K562 (cell line): Measurements from ENCODE around the gene VPS45. TPM values are rescaled to one million over a fixed set of nuclear protein-coding genes. Genes with fewer than 3 reads are reported as not detected.

Experiments used
- CBFB ChIP-seq: sonication (generic); formaldehyde crosslinking; IDR thresholded peaks from 2 replicates; pipeline ENCODE4 v1.4.0; 2020; ENCODE audit warnings: mild to moderate bottlenecking, missing genetic modification reagents
- CSDE1 ChIP-seq, 2 experiments: fragments of 450-650 bp; IDR thresholded peaks; 2 replicates each; pipeline ENCODE4 v1.6.1; 2016; ENCODE audit warnings: mild to moderate bottlenecking in 1 of 2
- EGR1 ChIP-seq: fragments of 450-650 bp; conservative IDR thresholded peaks from 2 replicates; pipeline ENCODE4 v1.6.1; 2017; ENCODE audit warnings: mild to moderate bottlenecking
- HOXB6 ChIP-seq: fragments of 250-450 bp; sonication (Bioruptor Pico); IDR thresholded peaks from 2 replicates; pipeline ENCODE4 v1.5.1; 2022; ENCODE audit warnings: mild to moderate bottlenecking, borderline replicate concordance
- NFE2L1 ChIP-seq: fragments of 450-650 bp; IDR thresholded peaks from 2 replicates; pipeline ENCODE4 v1.6.1; 2016; ENCODE audit warnings: missing genetic modification characterization, low read depth, mild to moderate bottlenecking, missing compliant biosample characterization, moderate library complexity, borderline replicate concordance
- PCBP1 ChIP-seq: fragments of 200-400 bp; formaldehyde crosslinking; IDR thresholded peaks from 2 replicates; pipeline ENCODE4 v1.6.1; 2018; ENCODE audit warnings: mild to moderate bottlenecking, low read depth, low read length; ENCODE audit not compliant: poor library complexity, severe bottlenecking
- RBM25 ChIP-seq: fragments of 200-400 bp; formaldehyde crosslinking; IDR thresholded peaks from 2 replicates; pipeline ENCODE4 v1.6.1; 2018; ENCODE audit warnings: low read length, low read depth, moderate library complexity; ENCODE audit not compliant: severe bottlenecking
- TEAD2 ChIP-seq: fragments of 450-650 bp; IDR thresholded peaks from 2 replicates; pipeline ENCODE4 v1.6.1; 2016; ENCODE audit warnings: missing genetic modification characterization, control low read depth, missing compliant biosample characterization
- ZNF239 ChIP-seq: fragments of 250-450 bp; sonication (Bioruptor Pico); IDR thresholded peaks from 2 replicates; pipeline ENCODE4 v1.4.0; 2020; ENCODE audit warnings: mild to moderate bottlenecking
- ZNF253 ChIP-seq: fragments of 250-450 bp; sonication (Bioruptor Pico); conservative IDR thresholded peaks from 2 replicates; pipeline ENCODE4 v1.6.1; 2021; ENCODE audit warnings: mild to moderate bottlenecking
- polyA plus RNA-seq, 8 experiments: library from polyadenylated mRNA; depleted of rRNA in 4 of 8; stranded (reverse) in 5 of 8; unstranded in 3 of 8; fragments of >200 nt; fragmentation: Nextera tagmentation in 2 of 8; fragmentation: Illumina TruSeq in 1 of 8; extraction: Ambion mirVana in 2 of 8; extraction: Trizol in 1 of 8; gene quantifications; 2 replicates each; pipeline versions ENCODE4 v1.2.1 to v1.2.3, GENCODE V29; 2011 to 2014; ENCODE audit warnings: inconsistent platforms in 1 of 8, missing spikeins in 1 of 8
- total RNA-seq, 7 experiments: library from RNA; depleted of rRNA in 6 of 7; stranded (reverse); fragments of >200 nt in 6 of 7; fragmentation: Illumina TruSeq in 2 of 7; extraction: Trizol in 2 of 7; gene quantifications; 2 replicates each; pipeline versions ENCODE4 v1.2.1 to v1.2.3, GENCODE V29; 2011 to 2021; ENCODE audit warnings: low replicate concordance in 1 of 7
- TF ChIP-seq, protein P1 (sequence below): fragments of 450-650 bp; IDR thresholded peaks from 2 replicates; pipeline ENCODE4 v1.6.1; 2018; ENCODE audit not compliant: partially characterized antibody

VPS45 gene
- total and polyA plus RNA-seq, 9 of the 15 experiments (the other 6 are each of a cell fraction or from before 2014, with no cell fraction given): 17.9 to 48.2 (median 34.4) TPM

DNA sequence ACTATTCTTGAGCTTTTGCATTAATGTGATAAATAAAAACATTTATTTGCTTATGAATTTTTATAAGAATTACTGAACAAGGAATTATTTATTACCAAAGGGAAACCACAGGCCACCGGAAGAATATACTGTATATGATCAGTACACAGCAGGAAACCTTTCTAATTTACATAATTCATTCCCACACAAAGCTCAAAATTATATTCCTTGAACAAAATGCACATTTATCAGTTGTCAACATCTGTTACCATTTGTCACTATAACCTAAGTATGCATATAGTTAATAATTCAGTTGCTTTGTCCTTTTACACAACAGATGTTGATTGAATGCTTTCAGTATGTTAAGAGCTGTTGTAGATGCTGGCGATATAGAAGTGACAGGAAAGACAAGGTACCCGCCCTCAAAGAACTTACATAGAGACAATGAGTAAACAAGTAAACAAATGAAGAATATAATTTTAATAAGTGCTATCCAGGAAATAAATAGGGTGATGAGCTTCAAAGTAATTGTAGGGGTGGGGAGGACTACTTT is 27.2 kb downstream of the VPS45 start (continued):
- TF ChIP-seq, protein P1, sequence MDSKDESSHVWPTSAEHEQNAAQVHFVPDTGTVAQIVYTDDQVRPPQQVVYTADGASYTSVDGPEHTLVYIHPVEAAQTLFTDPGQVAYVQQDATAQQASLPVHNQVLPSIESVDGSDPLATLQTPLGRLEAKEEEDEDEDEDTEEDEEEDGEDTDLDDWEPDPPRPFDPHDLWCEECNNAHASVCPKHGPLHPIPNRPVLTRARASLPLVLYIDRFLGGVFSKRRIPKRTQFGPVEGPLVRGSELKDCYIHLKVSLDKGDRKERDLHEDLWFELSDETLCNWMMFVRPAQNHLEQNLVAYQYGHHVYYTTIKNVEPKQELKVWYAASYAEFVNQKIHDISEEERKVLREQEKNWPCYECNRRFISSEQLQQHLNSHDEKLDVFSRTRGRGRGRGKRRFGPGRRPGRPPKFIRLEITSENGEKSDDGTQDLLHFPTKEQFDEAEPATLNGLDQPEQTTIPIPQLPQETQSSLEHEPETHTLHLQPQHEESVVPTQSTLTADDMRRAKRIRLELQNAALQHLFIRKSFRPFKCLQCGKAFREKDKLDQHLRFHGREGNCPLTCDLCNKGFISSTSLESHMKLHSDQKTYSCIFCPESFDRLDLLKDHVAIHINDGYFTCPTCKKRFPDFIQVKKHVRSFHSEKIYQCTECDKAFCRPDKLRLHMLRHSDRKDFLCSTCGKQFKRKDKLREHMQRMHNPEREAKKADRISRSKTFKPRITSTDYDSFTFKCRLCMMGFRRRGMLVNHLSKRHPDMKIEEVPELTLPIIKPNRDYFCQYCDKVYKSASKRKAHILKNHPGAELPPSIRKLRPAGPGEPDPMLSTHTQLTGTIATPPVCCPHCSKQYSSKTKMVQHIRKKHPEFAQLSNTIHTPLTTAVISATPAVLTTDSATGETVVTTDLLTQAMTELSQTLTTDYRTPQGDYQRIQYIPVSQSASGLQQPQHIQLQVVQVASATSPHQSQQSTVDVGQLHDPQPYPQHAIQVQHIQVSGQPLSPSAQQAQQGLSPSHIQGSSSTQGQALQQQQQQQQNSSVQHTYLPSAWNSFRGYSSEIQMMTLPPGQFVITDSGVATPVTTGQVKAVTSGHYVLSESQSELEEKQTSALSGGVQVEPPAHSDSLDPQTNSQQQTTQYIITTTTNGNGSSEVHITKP: no peak
- TF ChIP-seq RBM25: no peak
- no peak for TF ChIP-seq EGR1
- no peak for TF ChIP-seq NFE2L1 (tag)
- TF ChIP-seq ZNF253 (CRISPR knock-in tag): no peak
- no peak for TF ChIP-seq TEAD2 (tag)
- TF ChIP-seq ZNF239 (CRISPR knock-in tag): no peak
- TF ChIP-seq HOXB6 (CRISPR knock-in tag): no peak
- no peak for TF ChIP-seq PCBP1
- no peak for TF ChIP-seq CBFB (CRISPR knock-in tag)
- no peak for TF ChIP-seq CSDE1 (IDR thresholded peaks at IDR 0.05)
